ENCODE results near the gene TREM2. TPM values are rescaled to one million over a fixed set of nuclear protein-coding genes. Genes with fewer than 3 reads are reported as not detected.

The TREM2 gene
- total and polyA plus RNA-seq, 10 of the 15 experiments (the other 5 are each of a cell fraction or from before 2014, with no cell fraction given) = not detected

- no peak for TF ChIP-seq ATF2 (IDR thresholded peaks at IDR 0.05; ENCODE audit: low read length)
- TF ChIP-seq NR2F1 (conservative IDR thresholded peaks at IDR 0.05) = no peak
- no peak for TF ChIP-seq DPF2 (IDR thresholded peaks at IDR 0.05)
- TF ChIP-seq MAX (IDR thresholded peaks at IDR 0.05; ENCODE audit: low read depth, low read length) = no peak
- no peak for TF ChIP-seq ELK1 (IDR thresholded peaks at IDR 0.05; ENCODE audit: low read depth, low read length)
- TF ChIP-seq ATF3 (IDR thresholded peaks at IDR 0.05; ENCODE audit: borderline replicate concordance, extremely low read depth, low read depth, low read length) = no peak
- TF ChIP-seq NBN (IDR thresholded peaks at IDR 0.05) = no peak
- no peak for TF ChIP-seq RFX5 (IDR thresholded peaks at IDR 0.05; ENCODE audit: low read depth, low read length)
- TF ChIP-seq ESRRA (IDR thresholded peaks at IDR 0.05; ENCODE audit: low read length) = no peak
- no peaks in the 10 kb centered on the region for H3K4me1 ChIP-seq (ENCODE audit: control insufficient read depth, insufficient read depth, low read length)
- no peak for ATAC-seq
- no peak overlapping the region for H2AFZ ChIP-seq (ENCODE audit: control insufficient read depth, low read depth, low read length)
- SMC1A ChIA-PET (ENCODE audit: uncharacterized antibody, unreplicated experiment) = interaction anchor here (1.1 kb wide), 1 partner anchor 11 kb away, joined by 3 read pairs; no protein-coding TSS in a partner anchor
- intact Hi-C loops (cut with micrococcal nuclease; ENCODE audit: unreplicated experiment) (no loop called here), in situ Hi-C loops (cut with MboI) (no loop called here)
- no peaks in the 10 kb centered on the region; a peak in 2 of 4 replicates for H3K27me3 ChIP-seq (replicated peaks in 1 of 2; ENCODE audit: control insufficient read depth in 2 of 2, insufficient read depth in 2 of 2, low read length in 1 of 2)
- no TSS peak for BruUV-seq (replicated peaks)
- no peak for DNase-seq (ENCODE audit: low read depth, low spot score)
- H4K20me1 ChIP-seq (ENCODE audit: control insufficient read depth, insufficient read depth) = no peaks in the 10 kb centered on the region
- no peak overlapping the region for H3K4me2 ChIP-seq (ENCODE audit: control insufficient read depth, insufficient read depth)
- no peaks in the 10 kb centered on the region for H3K36me3 ChIP-seq (ENCODE audit: control insufficient read depth in 2 of 2, insufficient read depth in 2 of 2, low read length in 1 of 2)
- no peak overlapping the region for H3K4me3 ChIP-seq
- H3K79me2 ChIP-seq (ENCODE audit: control insufficient read depth, insufficient read depth, low read length) = no peaks in the 10 kb centered on the region
- no peak for FAIRE-seq
- no peaks in the 10 kb centered on the region for H3K9me3 ChIP-seq (replicated peaks; ENCODE audit: control insufficient read depth, insufficient read depth, low read length)
- no peak overlapping the region for H3K9ac ChIP-seq (ENCODE audit: control insufficient read depth, insufficient read depth, low read length)
- POLR2A ChIA-PET = no interaction called here
- H3K27ac ChIP-seq (ENCODE audit: control insufficient read depth, insufficient read depth) = no peak overlapping the region
- CTCF ChIA-PET = no interaction called here
- RAD21 ChIA-PET (ENCODE audit: unreplicated experiment) = no interaction called here
Measured at GRCh38 chr6:41136911-41137310, 26.0 kb downstream of the TREM2 start.
